Activated CD4-positive, alpha-beta T cell treated with anti-CD3 and anti-CD28 coated beads, Interleukin-2, amount 10 ng/mL, durations not matched to agents 7 days and 5 days (primary cell): ENCODE data around the gene SASH3. TPM values are rescaled to one million over a fixed set of nuclear protein-coding genes. Genes with fewer than 3 reads are reported as not detected.
A peak's percentile ranks its signal among the peaks of the same experiment; 100 is the strongest.

Experiments
- CTCF ChIA-PET: fragments of 350-600 bp; sonication (Branson Sonifier 250); formaldehyde crosslinking; loops from one replicate; lab custom pipeline; 2021; ENCODE audit warnings: antibody characterized with exemption; lab: Charles Lee
- POLR2A ChIA-PET: fragments of 350-600 bp; sonication (Branson Sonifier 250); formaldehyde crosslinking; loops from one replicate; lab custom pipeline; 2021; ENCODE audit warnings: antibody characterized with exemption; lab: Charles Lee
- DNase-seq: peaks from one replicate; pipeline ENCODE4 v3.0.0-alpha.2; 2020
- H3K27ac Mint-ChIP-seq: one replicate; pipeline ENCODE4 v1.8.0; 2021; ENCODE audit warnings: mild to moderate bottlenecking, moderate library complexity, mixed read lengths
- H3K27me3 Mint-ChIP-seq: one replicate; pipeline ENCODE4 v1.8.0; 2021; ENCODE audit warnings: mixed read lengths
- H3K36me3 Mint-ChIP-seq: one replicate; pipeline ENCODE4 v1.8.0; 2021; ENCODE audit warnings: low read depth, mixed read lengths
- H3K4me1 Mint-ChIP-seq: one replicate; pipeline ENCODE4 v1.8.0; 2021; ENCODE audit warnings: mixed read lengths
- H3K4me3 Mint-ChIP-seq: one replicate; pipeline ENCODE4 v1.8.0; 2021; ENCODE audit warnings: mild to moderate bottlenecking, moderate library complexity, mixed read lengths
- H3K9me3 Mint-ChIP-seq: one replicate; pipeline ENCODE4 v1.8.0; 2021; ENCODE audit warnings: mixed read lengths
- total RNA-seq, 2 experiments: library from RNA; stranded (reverse); gene quantifications; one replicate each; pipeline ENCODE4 v1.2.3, GENCODE V29; 2021

The SASH3 gene
- total RNA-seq, 2 experiments from 2014 or later = 254 to 264 TPM

GRCh38 chrX:129790808-129791207 lies 11.1 kb downstream of the SASH3 start:
- H3K36me3 Mint-ChIP-seq = peaks cover 41% of the 10 kb centered on the region
- ChIA-PET POLR2A (no interaction called here), CTCF (interaction anchor here (1.3 to 2.7 kb wide), 2 partner anchors 8 to 10 kb away, joined by 4 to 9 read pairs; no protein-coding TSS in a partner anchor)
- H3K9me3 Mint-ChIP-seq = no peaks in the 10 kb centered on the region
- no peaks in the 10 kb centered on the region for H3K27me3 Mint-ChIP-seq
- DNase-seq = no peak
- H3K4me3 Mint-ChIP-seq = no peak overlapping the region
- peaks cover 31% of the 10 kb centered on the region for H3K4me1 Mint-ChIP-seq
- peak overlapping the region; percentile 46 for H3K27ac Mint-ChIP-seq

GRCh38 chrX:129791336-129791735 lies 11.6 kb downstream of the SASH3 start:
- peak overlapping the region; percentile 46 for H3K27ac Mint-ChIP-seq
- CTCF ChIA-PET = interaction anchor here (2.7 kb wide), 1 partner anchor 10 kb away, joined by 9 read pairs; no protein-coding TSS in a partner anchor

GRCh38 chrX:129791961-129792570 lies 12.3 kb downstream of the SASH3 start:
- Mint-ChIP-seq H3K4me1 (peaks cover 22% of the 10 kb centered on the region), H3K9me3 (no peaks in the 10 kb centered on the region), H3K27ac (no peak overlapping the region), H3K27me3 (no peaks in the 10 kb centered on the region), H3K36me3 (peaks cover 36% of the 10 kb centered on the region), H3K4me3 (no peak overlapping the region)
- DNase-seq = no peak
- ChIA-PET POLR2A (no interaction called here), CTCF (interaction anchor here (1.0 to 2.7 kb wide), 3 partner anchors 11 to 36 kb away, joined by 3 to 9 read pairs (median 3); no protein-coding TSS in a partner anchor)

More at GRCh38 chrX:129791336-129791735, 11.6 kb downstream of the SASH3 start:
- Mint-ChIP-seq H3K4me3 (no peak overlapping the region), H3K27me3 (no peaks in the 10 kb centered on the region), H3K36me3 (peaks cover 38% of the 10 kb centered on the region), H3K4me1 (peaks cover 26% of the 10 kb centered on the region), H3K9me3 (no peaks in the 10 kb centered on the region)
- POLR2A ChIA-PET = no interaction called here
- no peak for DNase-seq

GRCh38 chrX:129792586-129793291 lies 13.0 kb downstream of the SASH3 start:
- Mint-ChIP-seq H3K4me3 (no peak overlapping the region), H3K36me3 (peaks cover 33% of the 10 kb centered on the region), H3K9me3 (no peaks in the 10 kb centered on the region), H3K27ac (no peak overlapping the region), H3K4me1 (peaks cover 16% of the 10 kb centered on the region), H3K27me3 (no peaks in the 10 kb centered on the region)
- ChIA-PET POLR2A (no interaction called here), CTCF (interaction anchor here (1.0 to 2.7 kb wide), 3 partner anchors 12 to 36 kb away, joined by 3 to 9 read pairs (median 3); no protein-coding TSS in a partner anchor)
- no peak for DNase-seq

- H3K27me3 Mint-ChIP-seq = no peaks in the 10 kb centered on the region
Observed at GRCh38 chrX:129793604-129794191, 13.9 kb downstream of the SASH3 start.

GRCh38 chrX:129795584-129795983 lies 15.8 kb downstream of the SASH3 start:
- Mint-ChIP-seq H3K36me3 (peaks cover 25% of the 10 kb centered on the region), H3K4me1 (peaks cover 24% of the 10 kb centered on the region), H3K9me3 (no peaks in the 10 kb centered on the region), H3K27ac (no peak overlapping the region), H3K4me3 (no peak overlapping the region), H3K27me3 (no peaks in the 10 kb centered on the region)
- ChIA-PET POLR2A (no interaction called here), CTCF (interaction anchor here (0.9 to 1.6 kb wide), 2 partner anchors 9 to 16 kb away, joined by 3 to 6 read pairs; partner anchors contain the start of gene SASH3)
- DNase-seq = no peak

More at GRCh38 chrX:129793604-129794191, 13.9 kb downstream of the SASH3 start:
- DNase-seq = no peak
- Mint-ChIP-seq H3K27ac (no peak overlapping the region), H3K36me3 (peaks cover 33% of the 10 kb centered on the region), H3K4me1 (peaks cover 21% of the 10 kb centered on the region), H3K9me3 (no peaks in the 10 kb centered on the region), H3K4me3 (no peak overlapping the region)
- POLR2A ChIA-PET = no interaction called here
- CTCF ChIA-PET = interaction anchor here (1.0 to 1.4 kb wide), 2 partner anchors 21 to 37 kb away, joined by 3 read pairs; no protein-coding TSS in a partner anchor

GRCh38 chrX:129797251-129797906 lies 17.6 kb downstream of the SASH3 start:
- Mint-ChIP-seq H3K9me3 (no peaks in the 10 kb centered on the region), H3K4me3 (no peak overlapping the region), H3K4me1 (peaks cover 19% of the 10 kb centered on the region), H3K36me3 (peaks cover 18% of the 10 kb centered on the region), H3K27me3 (no peaks in the 10 kb centered on the region), H3K27ac (peak overlapping the region; percentile 62)
- POLR2A ChIA-PET = interaction anchor here (0.6 kb wide), 1 partner anchor 88 kb away, joined by 3 read pairs; no protein-coding TSS in a partner anchor
- no peak for DNase-seq
- CTCF ChIA-PET = interaction anchor here (1.1 to 1.6 kb wide), 2 partner anchors 8 to 14 kb away, joined by 4 to 6 read pairs; no protein-coding TSS in a partner anchor

GRCh38 chrX:129798456-129798855 lies 18.7 kb downstream of the SASH3 start:
- Mint-ChIP-seq H3K4me1 (peaks cover 17% of the 10 kb centered on the region), H3K27me3 (no peaks in the 10 kb centered on the region), H3K36me3 (peaks cover 15% of the 10 kb centered on the region), H3K4me3 (no peak overlapping the region), H3K27ac (no peak overlapping the region), H3K9me3 (no peaks in the 10 kb centered on the region)
- ChIA-PET POLR2A (no interaction called here), CTCF (interaction anchor here (0.9 to 1.6 kb wide), 6 partner anchors 8 to 189 kb away, joined by 3 to 6 read pairs (median 4); no protein-coding TSS in a partner anchor)
- DNase-seq = no peak

- H3K27me3 Mint-ChIP-seq = no peaks in the 10 kb centered on the region
- no peak overlapping the region for H3K4me3 Mint-ChIP-seq
- H3K4me1 Mint-ChIP-seq = peaks cover 17% of the 10 kb centered on the region
- ChIA-PET CTCF (interaction anchor here (0.9 to 2.0 kb wide), 5 partner anchors 9 to 189 kb away, joined by 3 to 6 read pairs (median 4); no protein-coding TSS in a partner anchor), POLR2A (no interaction called here)
- H3K9me3 Mint-ChIP-seq = no peaks in the 10 kb centered on the region
- peak overlapping the region; percentile 16 for H3K27ac Mint-ChIP-seq
- no peak for DNase-seq
- H3K36me3 Mint-ChIP-seq = peaks cover 15% of the 10 kb centered on the region
Observed at GRCh38 chrX:129798888-129799287, 19.1 kb downstream of the SASH3 start.

GRCh38 chrX:129800186-129800585 lies 20.4 kb downstream of the SASH3 start:
- H3K4me1 Mint-ChIP-seq = peaks cover 17% of the 10 kb centered on the region
- H3K27ac Mint-ChIP-seq = peak overlapping the region; percentile 60
- H3K9me3 Mint-ChIP-seq = no peaks in the 10 kb centered on the region
- no peaks in the 10 kb centered on the region for H3K27me3 Mint-ChIP-seq
- ChIA-PET POLR2A (no interaction called here), CTCF (interaction anchor here (1.3 to 2.0 kb wide), 4 partner anchors 10 to 26 kb away, joined by 3 to 6 read pairs (median 4); partner anchors contain the start of gene SASH3)
- DNase-seq = no peak
- peaks cover 11% of the 10 kb centered on the region for H3K36me3 Mint-ChIP-seq
- no peak overlapping the region for H3K4me3 Mint-ChIP-seq

- no peaks in the 10 kb centered on the region for H3K27me3 Mint-ChIP-seq
- no peak for DNase-seq
- H3K36me3 Mint-ChIP-seq = peaks cover 4% of the 10 kb centered on the region
- CTCF ChIA-PET = no interaction called here
- H3K9me3 Mint-ChIP-seq = no peaks in the 10 kb centered on the region
- H3K27ac Mint-ChIP-seq = no peak overlapping the region
- H3K4me1 Mint-ChIP-seq = peaks cover 16% of the 10 kb centered on the region
- POLR2A ChIA-PET = no interaction called here
- no peak overlapping the region for H3K4me3 Mint-ChIP-seq
Observed at GRCh38 chrX:129802863-129803262, 23.1 kb downstream of the SASH3 start.

- ChIA-PET POLR2A (no interaction called here), CTCF (interaction anchor here (1.8 kb wide), 1 partner anchor 10 kb away, joined by 6 read pairs; no protein-coding TSS in a partner anchor)
- Mint-ChIP-seq H3K4me1 (peaks cover 18% of the 10 kb centered on the region), H3K4me3 (no peak overlapping the region), H3K36me3 (peaks cover 8% of the 10 kb centered on the region), H3K27ac (no peak overlapping the region), H3K9me3 (no peaks in the 10 kb centered on the region), H3K27me3 (no peaks in the 10 kb centered on the region)
- DNase-seq = no peak
Observed at GRCh38 chrX:129804806-129805205, 25.1 kb downstream of the SASH3 start.
